ENCODE measurements around the gene CRADD.
"Not testable (repeated sequence)": the region's sequence is repeated elsewhere in the genome, so short reads cannot be mapped to it uniquely, and the experiment has no call there.

The CRADD gene

DNA sequence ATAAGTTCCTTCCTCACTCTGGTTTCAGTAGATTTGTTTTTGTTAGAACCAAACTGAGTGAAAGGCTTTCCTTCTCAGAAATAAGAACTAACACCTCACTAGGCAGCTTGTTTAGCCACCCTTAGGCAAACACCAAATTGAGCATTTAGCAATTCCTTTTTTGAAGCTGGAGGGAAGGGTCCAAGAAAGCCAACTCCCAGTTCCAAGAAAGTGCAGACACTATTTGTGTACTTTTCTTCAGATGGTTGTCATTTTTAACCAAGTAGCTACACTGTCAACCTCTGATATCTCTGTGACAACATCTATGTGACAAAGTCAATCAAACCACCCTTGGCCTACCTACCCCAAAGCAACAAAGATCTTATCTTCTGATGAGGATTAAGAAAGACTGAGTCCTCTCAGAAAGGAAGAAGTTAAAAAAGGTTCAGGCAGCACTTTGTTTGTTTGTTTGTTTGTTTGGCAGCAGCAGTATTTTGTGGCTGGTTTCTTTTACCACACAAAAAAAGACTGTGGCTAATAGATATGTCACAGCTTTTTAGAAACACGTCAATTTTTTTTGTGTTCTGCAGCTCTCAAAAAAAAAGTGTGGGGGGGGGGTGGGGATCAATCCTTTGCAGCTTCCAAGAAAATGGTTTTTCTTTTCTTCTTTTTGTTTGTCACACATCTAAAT, 203.8 kb downstream of the CRADD start:
- TF ChIP-seq, protein P1, sequence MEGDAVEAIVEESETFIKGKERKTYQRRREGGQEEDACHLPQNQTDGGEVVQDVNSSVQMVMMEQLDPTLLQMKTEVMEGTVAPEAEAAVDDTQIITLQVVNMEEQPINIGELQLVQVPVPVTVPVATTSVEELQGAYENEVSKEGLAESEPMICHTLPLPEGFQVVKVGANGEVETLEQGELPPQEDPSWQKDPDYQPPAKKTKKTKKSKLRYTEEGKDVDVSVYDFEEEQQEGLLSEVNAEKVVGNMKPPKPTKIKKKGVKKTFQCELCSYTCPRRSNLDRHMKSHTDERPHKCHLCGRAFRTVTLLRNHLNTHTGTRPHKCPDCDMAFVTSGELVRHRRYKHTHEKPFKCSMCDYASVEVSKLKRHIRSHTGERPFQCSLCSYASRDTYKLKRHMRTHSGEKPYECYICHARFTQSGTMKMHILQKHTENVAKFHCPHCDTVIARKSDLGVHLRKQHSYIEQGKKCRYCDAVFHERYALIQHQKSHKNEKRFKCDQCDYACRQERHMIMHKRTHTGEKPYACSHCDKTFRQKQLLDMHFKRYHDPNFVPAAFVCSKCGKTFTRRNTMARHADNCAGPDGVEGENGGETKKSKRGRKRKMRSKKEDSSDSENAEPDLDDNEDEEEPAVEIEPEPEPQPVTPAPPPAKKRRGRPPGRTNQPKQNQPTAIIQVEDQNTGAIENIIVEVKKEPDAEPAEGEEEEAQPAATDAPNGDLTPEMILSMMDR (IDR thresholded peaks at IDR 0.05; ENCODE audit: insufficient read depth, missing control alignments): no peak
- DNase-seq (ENCODE audit: insufficient read length, low spot score): no peak
- FAIRE-seq: no peak

DNA sequence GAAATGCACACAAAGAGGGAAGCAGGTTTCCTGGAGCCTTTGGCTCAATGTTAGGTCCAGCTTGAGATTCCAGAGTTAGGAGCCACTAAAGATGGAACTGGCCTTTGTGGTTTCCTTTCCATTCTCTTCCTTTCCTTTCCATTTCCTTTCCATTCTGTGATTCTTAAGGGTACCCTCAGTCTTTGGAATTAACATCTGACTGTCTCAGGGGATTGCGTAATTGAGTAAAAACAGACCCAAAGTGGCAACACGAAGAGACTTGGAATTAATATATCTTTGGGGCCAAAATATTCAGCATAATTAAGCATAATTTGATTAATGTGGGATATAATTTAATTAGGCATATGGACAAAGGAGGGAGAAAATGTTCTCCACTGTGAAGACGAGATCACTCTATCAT, 205.6 kb downstream of the CRADD start:
- TF ChIP-seq, protein P1 (IDR thresholded peaks at IDR 0.05; ENCODE audit: insufficient read depth, missing control alignments): no peak
- DNase-seq (ENCODE audit: insufficient read length, low spot score): no peak
- no peak for FAIRE-seq

- TF ChIP-seq, protein P1 (IDR thresholded peaks at IDR 0.05; ENCODE audit: insufficient read depth, missing control alignments): no peak
- FAIRE-seq: no peak
- DNase-seq (ENCODE audit: insufficient read length, low spot score): no peak
These were observed 206.4 kb downstream of the CRADD start for GRCh38 chr12:93883436-93884154.

DNA sequence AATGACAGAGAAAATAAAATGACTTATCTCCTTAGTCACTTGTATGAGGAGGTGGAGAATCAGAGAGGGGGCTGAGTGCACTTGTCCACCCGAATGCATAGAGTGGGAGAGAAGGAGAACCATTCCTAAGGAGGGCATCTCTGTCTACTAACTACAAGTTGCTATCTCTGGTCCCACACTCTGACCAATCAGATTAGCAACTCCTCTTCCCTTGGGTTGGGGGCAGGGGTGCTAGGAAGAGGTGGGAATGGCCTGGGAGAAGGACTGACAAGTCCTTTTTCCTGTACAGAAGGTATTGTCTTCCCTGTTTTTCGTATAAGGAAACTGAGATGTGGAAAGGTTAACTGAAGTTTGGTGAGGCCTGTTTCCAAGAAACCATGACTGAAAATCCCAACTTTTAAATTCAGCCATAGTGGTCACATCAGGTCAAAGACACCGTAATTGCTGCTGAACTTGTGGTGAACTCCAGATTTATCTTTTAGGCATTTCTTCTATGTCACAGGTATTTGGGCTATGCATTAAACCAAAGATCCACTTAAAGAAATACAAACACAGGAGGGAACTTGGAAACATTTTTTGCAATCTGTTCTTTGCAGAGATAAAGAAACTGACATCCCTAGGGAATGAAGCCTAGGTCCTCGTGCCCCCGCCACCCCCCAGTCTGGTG, 207.8 kb downstream of the CRADD start:
- DNase-seq (ENCODE audit: insufficient read length, low spot score): no peak
- TF ChIP-seq, protein P1 (IDR thresholded peaks at IDR 0.05; ENCODE audit: insufficient read depth, missing control alignments): no peak
- FAIRE-seq: no peak

- not testable (repeated sequence) for FAIRE-seq; DNase-seq (ENCODE audit: insufficient read length, low spot score)
These were observed 208.9 kb downstream of the CRADD start for GRCh38 chr12:93885973-93886532.

GRCh38 chr12:93886533-93887511, 209.6 kb downstream of the CRADD start:
- FAIRE-seq (no peak), DNase-seq (ENCODE audit: insufficient read length, low spot score) (no peak)

More at GRCh38 chr12:93886533-93887511, 209.6 kb downstream of the CRADD start:
- TF ChIP-seq, protein P1 (IDR thresholded peaks at IDR 0.05; ENCODE audit: insufficient read depth, missing control alignments): no peak
